ENCODE results near the gene ANKS4B. TPM values are rescaled to one million over a fixed set of nuclear protein-coding genes. Genes with fewer than 3 reads are reported as not detected.

ANKS4B gene
- polyA plus RNA-seq, 3 donors, result not detected

- intact Hi-C loops (cut with micrococcal nuclease), result loop anchor here in 1 of 2 donors (10.0 kb wide), 1 partner anchor 273 kb away; no protein-coding TSS in a partner anchor
Measured at GRCh38 chr16:21281698-21282389, 48.3 kb downstream of the ANKS4B start.

More at GRCh38 chr16:21281698-21282389, 48.3 kb downstream of the ANKS4B start:
- Mint-ChIP-seq H3K4me1 (peaks cover 14% of the 10 kb centered on the region), H3K36me3 (peaks cover 0 to 7% of the 10 kb centered on the region in 2 donors), H3K27me3 (ENCODE audit: low read depth in 3 of 3) (peaks cover 70 to 86% (median 82%) of the 10 kb centered on the region in 3 donors), H3K27ac (no peak overlapping the region), H3K4me3 (peak overlapping the region in 1 of 2 donors; percentile 53), H3K9me3 (peaks cover 5 to 20% (median 12%) of the 10 kb centered on the region in 7 donors)
- TF ChIP-seq CTCF (IDR thresholded peaks at IDR 0.05), result no peak
- Histone ChIP-seq H3K4me1 (ENCODE audit: control insufficient read depth in 1 of 2, insufficient read depth in 2 of 2, low read length in 2 of 2) (peaks cover 14 to 17% of the 10 kb centered on the region in 2 donors), H3K9ac (ENCODE audit: insufficient read depth, low read length, poor library complexity, severe bottlenecking) (no peak overlapping the region), H3K9me3 (replicated peaks in 1 of 2; ENCODE audit: control insufficient read depth in 1 of 2, insufficient read depth in 1 of 2, low read length in 2 of 2) (peaks cover 0 to 15% of the 10 kb centered on the region in 2 donors), H2AFZ (ENCODE audit: insufficient read depth, low read depth, low read length, poor library complexity, severe bottlenecking) (no peak overlapping the region), H4K20me1 (ENCODE audit: insufficient read depth, low read length) (no peaks in the 10 kb centered on the region), H3K27me3 (ENCODE audit: control insufficient read depth in 2 of 2, insufficient read depth in 2 of 2, low read length in 2 of 2) (peaks cover 67 to 83% of the 10 kb centered on the region in 2 donors), H3K36me3 (replicated peaks in 1 of 2; ENCODE audit: control insufficient read depth in 1 of 2, insufficient read depth in 2 of 2, low read length in 2 of 2) (no peaks in the 10 kb centered on the region), H3K4me2 (replicated peaks; ENCODE audit: extremely low read depth, low read length, poor library complexity, severe bottlenecking) (no peak overlapping the region), H3K4me3 (replicated peaks in 1 of 3; ENCODE audit: low read depth in 2 of 3, low read length in 3 of 3) (no peak overlapping the region), H3K27ac (ENCODE audit: low read depth in 1 of 2, low read length in 2 of 2) (no peak overlapping the region), H3K79me2 (ENCODE audit: insufficient read depth, low read length) (no peaks in the 10 kb centered on the region)
- whole genome bisulfite sequencing (ENCODE audit: insufficient coverage), result 100% methylated on average over 1 of the region's 7 CpGs
- no peak for DNase-seq

All from CD14-positive monocyte (primary cell).